Upper lobe of left lung (tissue), 6 donors: ENCODE data around the gene CCR4. TPM values are rescaled to one million over a fixed set of nuclear protein-coding genes. Genes with fewer than 3 reads are reported as not detected.

Experiments used
- total RNA-seq, 6 donors: library from RNA; depleted of rRNA in 4 of 6; stranded (reverse); fragments of >200 nt in 4 of 6; gene quantifications; one replicate each; pipeline versions ENCODE4 v1.1.0 to v1.2.1, GENCODE V29; 2016 to 2021
- donor health status: DM: no; HTN: no; CAD: no; lungs with moderate emphysema.
- donor health status: DM: no; HTN: yes; CAD: no; lungs with severe emphysema.

Gene CCR4
- total RNA-seq, 6 donors from 2014 or later = 1.0 to 1.8 (median 1.1) TPM; not detected in 2

Other genes with a start within 250 kb of the CCR4 start
- gene TRIM71, start 133.6 kb upstream of the CCR4 start, total RNA-seq = 1 to 10 TPM; 2.2 to 7.3 (median 3.8) TPM
- 10 to 100 TPM; 51.2 to 99.9 (median 77.6) TPM for gene GLB1, start 145.5 kb downstream of the CCR4 start, total RNA-seq
- 10 to 100 TPM in 5 of 6 donors, 1 to 10 TPM in 1; 5.2 to 17.3 (median 13.9) TPM for gene TMPPE, start 145.5 kb downstream of the CCR4 start, total RNA-seq
- gene CRTAP, start 162.4 kb downstream of the CCR4 start, total RNA-seq = 100 to 1,000 TPM in 3 of 6 donors, 10 to 100 TPM in 3; 75.4 to 235 (median 119) TPM